Ovary (tissue), 9 donors: ENCODE measurements around the gene GPR27. TPM values are rescaled to one million over a fixed set of nuclear protein-coding genes. Genes with fewer than 3 reads are reported as not detected.

Source experiments
- DNase-seq, 5 donors: peaks; one replicate each; pipeline ENCODE4 v3.0.0-alpha.2; 2019 to 2020
- H3K27ac ChIP-seq, 2 donors: fragments of 200-600 bp; one replicate each; pipeline versions ENCODE4 v1.5.1 to v1.8.0; 2019 to 2022
- H3K27me3 ChIP-seq: fragments of 200-600 bp; one replicate; pipeline ENCODE4 v1.8.0; 2022
- H3K36me3 ChIP-seq: fragments of 200-600 bp; sonication (generic); one replicate; pipeline ENCODE4 v1.5.1; 2019
- H3K4me1 ChIP-seq: one replicate; pipeline ENCODE4 v1.8.1; 2013; ENCODE audit warnings: mild to moderate bottlenecking, moderate library complexity; ENCODE audit not compliant: insufficient read depth
- H3K4me3 ChIP-seq: fragments of 200-600 bp; sonication (generic); one replicate; pipeline ENCODE4 v1.5.1; 2017
- H3K9me3 ChIP-seq, 2 donors: fragments of 200-600 bp in 1 of 2; sonication (generic) in 1 of 2; one replicate each; pipeline versions ENCODE4 v1.5.1 to v1.8.1; 2013 to 2019; ENCODE audit warnings: mild to moderate bottlenecking in 1 of 2, moderate library complexity in 1 of 2
- CTCF ChIP-seq, 3 donors: fragments of 450-650 bp in 2 of 3; fragments of 200-600 bp in 1 of 3; IDR thresholded peaks; one replicate each; pipeline versions ENCODE4 v1.5.1 to v1.8.0; 2016 to 2022; ENCODE audit warnings: antibody characterized with exemption in 3 of 3, mild to moderate bottlenecking in 1 of 3
- EP300 ChIP-seq: sonication (generic); formaldehyde crosslinking; IDR thresholded peaks from one replicate; pipeline ENCODE4 v1.6.1; 2017; ENCODE audit warnings: antibody characterized with exemption
- POLR2A ChIP-seq: fragments of 450-650 bp; IDR thresholded peaks from one replicate; pipeline ENCODE4 v1.6.1; 2017; ENCODE audit warnings: antibody characterized with exemption, mild to moderate bottlenecking, moderate library complexity
- WGBS, 3 donors: extraction: QIAGEN DNeasy Blood & Tissue Kit in 1 of 3; methylation state at CpG; one replicate each; pipeline versions ENCODE4 v1.1.5 to v1.1.7; 2013 to 2017; 5-methylcytosine and 5-hydroxymethylcytosine counted together
- intact Hi-C, 4 donors: fragments of 100-400 bp; cut with DNase I; formaldehyde crosslinking; loops; one replicate each; pipeline versions ENCODE4 v1.11.0 to v1.15.1; 2022 to 2023
- polyA plus RNA-seq, 2 donors: library from polyadenylated mRNA; stranded (reverse); fragments of 200-250 nt in 1 of 2; fragments of 350-450 nt in 1 of 2; fragmentation: Illumina TruSeq in 1 of 2; extraction: RNeasy Lipid Tissue Mini Kit (QIAGEN cat#74804) in 1 of 2; gene quantifications; one replicate each; pipeline ENCODE4 v1.2.3, GENCODE V29; 2013 to 2014
- total RNA-seq, 7 donors: library from RNA; depleted of rRNA in 2 of 7; stranded (reverse); fragments of >200 nt in 2 of 7; fragmentation: NEBNext Ultra II Directional in 3 of 7; extraction: Animal tissue kit (Norgen Biotek cat#: 25700) in 3 of 7; gene quantifications; one replicate each; pipeline versions ENCODE4 v1.1.0 to v1.2.4, GENCODE V29; 2016 to 2023
- donor health status: DM: no; HTN: no; CAD: no; lungs with moderate emphysema.
- donor health status: DM: no; HTN: no; CAD: no.
- donor health status: Bipolar disorder and iron deficiency.
- donor health status: DM: yes; HTN: yes; CAD: no.
- donor health status: DM: no; HTN: no; CAD: no.
- donor health status: DM: yes; HTN: yes; CAD: no.

GPR27 gene
- total and polyA plus RNA-seq, 9 donors = 2.1 to 12.7 (median 6.1) TPM

DNA sequence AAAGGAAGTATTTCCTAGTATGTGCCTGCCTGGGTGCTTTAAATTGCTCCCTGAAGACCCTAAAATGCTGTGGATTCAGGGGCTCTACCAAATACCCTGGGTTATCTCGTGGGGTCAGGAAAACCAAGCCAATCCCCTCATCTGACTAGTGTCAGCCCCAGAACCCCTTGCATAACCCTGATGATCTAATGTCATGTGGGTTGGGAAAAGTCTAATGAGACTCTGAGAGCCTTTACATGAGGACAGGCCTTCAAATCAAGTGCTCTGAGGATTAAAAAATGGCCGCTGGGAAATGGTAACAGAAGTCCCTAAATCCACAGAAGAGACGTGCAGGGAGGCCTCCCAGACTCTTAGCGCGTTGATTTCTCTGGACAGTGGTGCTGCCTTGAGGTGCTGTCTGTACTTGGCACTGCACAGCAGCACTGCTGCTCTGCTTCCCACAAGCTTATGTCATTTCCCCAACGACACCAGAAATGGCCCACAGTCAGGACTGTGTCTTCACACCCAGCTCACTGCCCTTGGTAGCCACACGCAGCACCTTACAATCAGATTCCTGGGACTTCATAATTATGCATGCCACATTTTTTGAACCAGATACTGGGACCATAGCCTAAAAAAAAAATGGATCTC, 45.1 kb upstream of the GPR27 start:
- Histone ChIP-seq H3K27me3 (no peaks in the 10 kb centered on the region), H3K9me3 (no peaks in the 10 kb centered on the region), H3K36me3 (no peaks in the 10 kb centered on the region), H3K4me1 (no peaks in the 10 kb centered on the region), H3K4me3 (no peak overlapping the region), H3K27ac (no peak overlapping the region)
- TF ChIP-seq EP300 = no peak
- no peak for TF ChIP-seq CTCF (IDR thresholded peaks at IDR 0.05)
- no peak for TF ChIP-seq POLR2A
- WGBS, 3 donors = 82 to 83% (median 83%) methylated on average over 7 of the region's 7 CpGs
- intact Hi-C loops = no loop called here
- no peak for DNase-seq

GRCh38 chr3:71709908-71710511, 43.6 kb upstream of the GPR27 start:
- Histone ChIP-seq H3K27ac (no peak overlapping the region), H3K9me3 (no peaks in the 10 kb centered on the region), H3K4me3 (no peak overlapping the region), H3K36me3 (no peaks in the 10 kb centered on the region), H3K27me3 (no peaks in the 10 kb centered on the region), H3K4me1 (peaks cover 2% of the 10 kb centered on the region)
- intact Hi-C loops = no loop called here
- DNase-seq = no peak
- 91 to 93% (median 92%) methylated on average over 9 of the region's 9 CpGs for WGBS, 3 donors
- TF ChIP-seq EP300 = no peak
- no peak for TF ChIP-seq CTCF (IDR thresholded peaks at IDR 0.05)
- TF ChIP-seq POLR2A = no peak

- Histone ChIP-seq H3K4me1 (peaks cover 2% of the 10 kb centered on the region), H3K27ac (no peak overlapping the region), H3K27me3 (no peaks in the 10 kb centered on the region), H3K9me3 (no peaks in the 10 kb centered on the region), H3K36me3 (no peaks in the 10 kb centered on the region), H3K4me3 (no peak overlapping the region)
- 4 to 21% (median 17%) methylated on average over 1 of the region's 1 CpG for WGBS, 3 donors
- TF ChIP-seq EP300 (no peak), CTCF (IDR thresholded peaks at IDR 0.05) (peak; percentile 34 to 67 (median 65)), POLR2A (no peak)
- no peak for DNase-seq
- intact Hi-C loops = no loop called here
Observed at GRCh38 chr3:71710906-71711494, 42.7 kb upstream of the GPR27 start.

DNA sequence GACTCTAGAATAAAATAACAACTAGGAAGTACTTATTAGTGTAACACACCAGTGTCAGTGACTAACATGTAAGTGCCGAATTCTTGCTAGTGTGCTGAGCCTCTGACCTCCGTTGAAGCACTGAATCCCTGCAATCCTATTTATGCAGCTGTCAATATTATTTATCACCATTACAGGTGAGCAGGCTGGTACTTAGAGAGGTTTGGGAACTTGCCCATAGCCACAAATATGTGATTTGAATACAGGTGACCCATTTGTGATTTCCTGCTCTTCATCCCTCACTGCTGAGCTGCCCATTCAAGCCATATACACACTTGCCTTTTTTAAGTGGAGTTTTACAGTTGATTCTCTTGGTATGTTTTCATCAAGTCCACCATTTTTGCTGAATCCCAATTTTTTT, 40.6 kb upstream of the GPR27 start:
- intact Hi-C loops = no loop called here
- Histone ChIP-seq H3K4me1 (peaks cover 2% of the 10 kb centered on the region), H3K4me3 (no peak overlapping the region), H3K36me3 (no peaks in the 10 kb centered on the region), H3K27me3 (no peaks in the 10 kb centered on the region), H3K9me3 (no peaks in the 10 kb centered on the region), H3K27ac (no peak overlapping the region)
- DNase-seq = no peak
- WGBS, 3 donors = 87 to 92% (median 91%) methylated on average over 2 of the region's 2 CpGs
- TF ChIP-seq CTCF (IDR thresholded peaks at IDR 0.05) = no peak
- no peak for TF ChIP-seq EP300
- TF ChIP-seq POLR2A = no peak
